Measurements from ENCODE around the gene TEPSIN. TPM values are rescaled to one million over a fixed set of nuclear protein-coding genes. Genes with fewer than 3 reads are reported as not detected.

The TEPSIN gene
- total and polyA plus RNA-seq, 2 donors (not counting 1 experiment from before 2014, with no cell fraction given), result 5.6 to 11.2 TPM

DNA sequence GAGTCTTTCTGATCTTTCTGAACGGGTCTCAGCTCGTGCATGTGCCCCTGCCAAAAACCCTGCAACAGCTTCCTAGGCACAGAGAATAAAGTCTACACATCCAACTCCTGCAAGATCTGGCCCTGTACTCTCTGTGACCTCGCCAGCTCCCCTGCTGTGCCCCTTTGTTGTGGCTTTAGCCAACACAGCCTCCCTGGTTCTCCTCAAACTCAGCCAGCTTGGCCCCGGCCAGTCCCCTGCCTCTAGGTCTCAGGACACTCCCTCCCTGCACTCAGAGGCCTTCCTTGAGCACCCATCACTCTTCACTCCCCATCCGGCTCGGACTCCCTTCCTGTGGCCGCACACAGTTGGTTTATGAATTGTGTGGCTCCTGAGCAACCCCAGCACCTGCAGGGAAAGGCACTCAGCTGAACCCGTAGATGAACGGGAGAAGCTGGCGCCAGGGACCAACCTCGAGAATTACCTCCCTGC lies 17.4 kb downstream of the TEPSIN start:
- Histone ChIP-seq H3K4me1 (ENCODE audit: control insufficient read depth, extremely low read depth, insufficient read depth, low read length) (peaks cover 4% of the 10 kb centered on the region), H3K27me3 (ENCODE audit: control insufficient read depth, insufficient read depth, low read length) (no peaks in the 10 kb centered on the region), H3K36me3 (ENCODE audit: control insufficient read depth, insufficient read depth, low read length) (no peaks in the 10 kb centered on the region), H3K9me3 (ENCODE audit: control insufficient read depth, insufficient read depth, low read depth, low read length) (no peaks in the 10 kb centered on the region), H3K27ac (ENCODE audit: insufficient read depth, low read length) (no peak overlapping the region), H3K79me2 (ENCODE audit: control insufficient read depth, insufficient read depth, low read length) (no peaks in the 10 kb centered on the region), H3K4me3 (replicated peaks in 1 of 4; ENCODE audit: control extremely low read depth in 1 of 4, insufficient read depth in 1 of 4, low read depth in 3 of 4, low read length in 4 of 4) (peak overlapping the region in 1 of 4 experiments; percentile 79), H2AFZ (ENCODE audit: low read length) (no peak overlapping the region), H3K9ac (ENCODE audit: insufficient read depth, low read length) (no peak overlapping the region), H3K4me2 (ENCODE audit: extremely low read depth, insufficient read depth, low read length) (peak overlapping the region; percentile 96), H4K20me1 (ENCODE audit: control insufficient read depth, extremely low read depth, insufficient read depth, low read length) (no peaks in the 10 kb centered on the region)
- DNase-seq (ENCODE audit: low read depth in 2 of 2), result no peak
- TF ChIP-seq EZH2 (IDR thresholded peaks at IDR 0.05; ENCODE audit: low read length, missing control alignments) (no peak), CTCF (conservative IDR thresholded peaks at IDR 0.05 in 1 of 2, IDR thresholded peaks at IDR 0.05 in 1 of 2; ENCODE audit: low read depth in 1 of 2, low read length in 2 of 2) (no peak)

DNA sequence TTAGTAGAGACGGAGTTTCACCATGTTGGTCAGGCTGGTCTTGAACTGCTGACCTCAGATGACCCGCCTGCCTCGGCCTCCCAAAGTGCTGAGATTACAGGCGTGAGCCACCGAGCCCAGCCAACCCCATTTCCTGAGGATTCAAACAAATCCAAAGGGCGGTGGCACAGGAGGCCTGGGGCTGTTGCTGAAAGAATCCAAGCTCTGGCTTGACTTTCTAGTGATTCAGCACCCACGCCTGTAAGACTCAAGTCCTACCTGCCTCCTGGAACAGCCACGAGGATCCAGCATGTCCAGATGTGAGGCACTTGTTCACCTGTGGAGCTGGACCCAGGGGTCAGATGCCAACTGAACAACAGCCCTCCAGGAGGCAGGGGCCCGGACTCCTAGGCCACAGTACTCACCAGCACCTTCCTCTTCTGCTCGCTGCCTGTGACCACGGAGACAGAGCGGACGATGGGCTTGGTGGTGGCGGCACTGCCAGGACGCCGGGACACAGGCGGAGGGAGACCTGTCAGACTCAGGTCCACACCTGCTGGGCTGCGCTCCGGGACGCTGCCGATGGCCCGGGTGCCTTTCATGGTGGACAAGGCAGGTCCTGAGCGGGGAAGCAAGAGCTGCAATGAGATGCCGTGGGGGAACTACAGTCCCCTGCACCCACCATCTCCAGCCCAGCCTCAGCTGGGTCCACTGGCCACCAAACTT lies 19.2 kb downstream of the TEPSIN start:
- no peaks in the 10 kb centered on the region for H3K79me2 ChIP-seq (ENCODE audit: control insufficient read depth, insufficient read depth, low read length)
- peaks cover 4% of the 10 kb centered on the region for H3K4me1 ChIP-seq (ENCODE audit: control insufficient read depth, extremely low read depth, insufficient read depth, low read length)
- no peak overlapping the region for H3K9ac ChIP-seq (ENCODE audit: insufficient read depth, low read length)
- TF ChIP-seq EZH2 (IDR thresholded peaks at IDR 0.05; ENCODE audit: low read length, missing control alignments), result no peak
- no peak for TF ChIP-seq CTCF (conservative IDR thresholded peaks at IDR 0.05 in 1 of 2, IDR thresholded peaks at IDR 0.05 in 1 of 2; ENCODE audit: low read depth in 1 of 2, low read length in 2 of 2)
- no peak overlapping the region for H3K4me2 ChIP-seq (ENCODE audit: extremely low read depth, insufficient read depth, low read length)
- H3K27me3 ChIP-seq (ENCODE audit: control insufficient read depth, insufficient read depth, low read length), result no peaks in the 10 kb centered on the region
- DNase-seq (ENCODE audit: low read depth in 2 of 2), result no peak
- no peak overlapping the region for H2AFZ ChIP-seq (ENCODE audit: low read length)
- no peak overlapping the region for H3K4me3 ChIP-seq (replicated peaks in 1 of 4; ENCODE audit: control extremely low read depth in 1 of 4, insufficient read depth in 1 of 4, low read depth in 3 of 4, low read length in 4 of 4)
- H3K27ac ChIP-seq (ENCODE audit: insufficient read depth, low read length), result no peak overlapping the region
- no peaks in the 10 kb centered on the region for H3K36me3 ChIP-seq (ENCODE audit: control insufficient read depth, insufficient read depth, low read length)
- no peaks in the 10 kb centered on the region for H3K9me3 ChIP-seq (ENCODE audit: control insufficient read depth, insufficient read depth, low read depth, low read length)
- no peaks in the 10 kb centered on the region for H4K20me1 ChIP-seq (ENCODE audit: control insufficient read depth, extremely low read depth, insufficient read depth, low read length)

DNA sequence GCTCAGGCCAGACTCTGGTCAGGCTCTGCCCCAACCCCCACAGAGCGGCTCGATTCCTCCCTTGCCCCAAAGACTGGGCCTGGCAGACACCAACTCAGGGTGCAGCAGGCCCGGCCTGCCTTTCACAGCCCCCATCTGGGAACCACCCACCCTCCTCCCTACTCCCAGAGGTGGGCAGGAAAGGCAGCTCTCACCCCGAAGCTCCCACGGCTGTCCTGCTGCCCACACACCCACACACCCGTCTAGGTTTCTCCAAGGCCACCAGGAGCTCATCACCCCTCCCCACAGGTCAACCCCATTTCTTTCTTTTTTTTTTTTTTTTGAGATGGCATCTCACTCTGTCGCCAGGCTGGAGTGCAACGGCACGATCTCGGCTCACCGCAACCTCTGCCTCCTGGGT lies 19.9 kb downstream of the TEPSIN start:
- DNase-seq (ENCODE audit: low read depth in 2 of 2), result no peak
- no peak overlapping the region for H3K27ac ChIP-seq (ENCODE audit: insufficient read depth, low read length)
- TF ChIP-seq EZH2 (IDR thresholded peaks at IDR 0.05; ENCODE audit: low read length, missing control alignments) (no peak), CTCF (conservative IDR thresholded peaks at IDR 0.05 in 1 of 2, IDR thresholded peaks at IDR 0.05 in 1 of 2; ENCODE audit: low read depth in 1 of 2, low read length in 2 of 2) (no peak)
- H2AFZ ChIP-seq (ENCODE audit: low read length), result no peak overlapping the region
- H3K4me3 ChIP-seq (replicated peaks in 1 of 4; ENCODE audit: control extremely low read depth in 1 of 4, insufficient read depth in 1 of 4, low read depth in 3 of 4, low read length in 4 of 4), result no peak overlapping the region
- H3K27me3 ChIP-seq (ENCODE audit: control insufficient read depth, insufficient read depth, low read length), result no peaks in the 10 kb centered on the region
- H4K20me1 ChIP-seq (ENCODE audit: control insufficient read depth, extremely low read depth, insufficient read depth, low read length), result no peaks in the 10 kb centered on the region
- peaks cover 4% of the 10 kb centered on the region for H3K4me1 ChIP-seq (ENCODE audit: control insufficient read depth, extremely low read depth, insufficient read depth, low read length)
- no peaks in the 10 kb centered on the region for H3K9me3 ChIP-seq (ENCODE audit: control insufficient read depth, insufficient read depth, low read depth, low read length)
- no peaks in the 10 kb centered on the region for H3K36me3 ChIP-seq (ENCODE audit: control insufficient read depth, insufficient read depth, low read length)
- H3K4me2 ChIP-seq (ENCODE audit: extremely low read depth, insufficient read depth, low read length), result no peak overlapping the region
- no peak overlapping the region for H3K9ac ChIP-seq (ENCODE audit: insufficient read depth, low read length)
- H3K79me2 ChIP-seq (ENCODE audit: control insufficient read depth, insufficient read depth, low read length), result no peaks in the 10 kb centered on the region

Measured in fibroblast of lung (primary cell).